ENCODE data around the gene ITGA2. TPM values are rescaled to one million over a fixed set of nuclear protein-coding genes. Genes with fewer than 3 reads are reported as not detected.

The ITGA2 gene
- total and polyA plus RNA-seq, 9 of the 15 experiments (the other 6 are each of a cell fraction or from before 2014, with no cell fraction given), result 0.01 to 0.09 (median 0.03) TPM; not detected in 5

DNA sequence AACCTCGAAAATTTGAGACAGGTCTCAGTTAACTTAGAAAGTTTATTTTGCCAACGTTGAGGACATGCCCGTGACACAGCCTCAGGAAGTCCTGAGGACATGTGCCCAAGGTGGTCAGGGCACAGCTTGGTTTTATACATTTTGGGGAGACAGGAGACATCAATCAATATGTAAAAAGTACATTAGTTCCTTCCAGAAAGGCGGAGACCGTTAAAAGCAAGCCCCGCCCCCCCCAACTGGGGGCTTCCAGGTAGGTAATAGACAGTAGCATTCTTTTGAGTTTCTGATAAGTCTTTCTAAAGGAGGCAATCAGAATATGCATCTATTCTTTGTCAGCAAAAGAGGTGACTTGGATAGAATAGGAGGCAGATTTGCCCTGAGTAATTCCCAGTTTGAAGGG, 121.0 kb downstream of the ITGA2 start:
- H2AFZ ChIP-seq (ENCODE audit: low read depth, low read length), result peak overlapping the region; percentile 98
- H3K9me3 ChIP-seq (replicated peaks; ENCODE audit: control insufficient read depth, insufficient read depth, low read depth, low read length), result no peaks in the 10 kb centered on the region; the same call in 1 of the 2 replicates
- peak overlapping the region; percentile 98 for H3K4me2 ChIP-seq (ENCODE audit: insufficient read depth, low read length)
- WGBS (ENCODE audit: insufficient coverage, low coverage, missing lambda C conversion rate), result 0% methylated on average over 6 of the region's 6 CpGs
- DNase-seq (ENCODE audit: extremely low read depth in 1 of 4, low spot score in 3 of 4) (peak in 3 of 4 experiments; percentile 17 to 28 (median 24)), ATAC-seq (no peak; the same call in 2 of the 3 replicates), FAIRE-seq (no peak)
- BruUV-seq (replicated peaks), result TSS peak; percentile 88
- in situ Hi-C loops (cut with MboI), result no loop called here
- peaks cover 32% of the 10 kb centered on the region for H3K79me2 ChIP-seq (ENCODE audit: control insufficient read depth, insufficient read depth, low read length)
- CTCF ChIA-PET (ENCODE audit: low intra/inter-chr PET ratio), result no interaction called here
- no peaks in the 10 kb centered on the region for H3K9me1 ChIP-seq (ENCODE audit: control insufficient read depth, insufficient read depth, low read length)
- peak overlapping the region; percentile 63 for H3K4me3 ChIP-seq
- peaks cover 5 to 9% of the 10 kb centered on the region in 2 experiments; a peak in 2 of 5 replicates for H3K4me1 ChIP-seq (replicated peaks in 1 of 2; ENCODE audit: control insufficient read depth in 2 of 2, insufficient read depth in 2 of 2, low read length in 2 of 2)
- H3K36me3 ChIP-seq (ENCODE audit: control insufficient read depth, insufficient read depth, low read length), result peaks cover 10% of the 10 kb centered on the region
- POLR2A ChIA-PET, result interaction anchor here (0.7 to 1.0 kb wide), 4 partner anchors 10 to 43 kb away, joined by 3 to 8 read pairs (median 4); no protein-coding TSS in a partner anchor
- intact Hi-C loops (cut with micrococcal nuclease), result no loop called here
- peak overlapping the region; percentile 80 for H3K27ac ChIP-seq (ENCODE audit: extremely low read depth, low read depth, low read length)
- H3K27me3 ChIP-seq (ENCODE audit: control insufficient read depth in 2 of 2, insufficient read depth in 2 of 2, low read length in 2 of 2), result no peaks in the 10 kb centered on the region
- H4K20me1 ChIP-seq (replicated peaks; ENCODE audit: control insufficient read depth, insufficient read depth, low read length), result no peaks in the 10 kb centered on the region
- H3K9ac ChIP-seq (ENCODE audit: insufficient read depth in 1 of 2, low read depth in 2 of 2, low read length in 2 of 2), result peak overlapping the region; percentile 88 to 90
- TF ChIP-seq, protein P1, sequence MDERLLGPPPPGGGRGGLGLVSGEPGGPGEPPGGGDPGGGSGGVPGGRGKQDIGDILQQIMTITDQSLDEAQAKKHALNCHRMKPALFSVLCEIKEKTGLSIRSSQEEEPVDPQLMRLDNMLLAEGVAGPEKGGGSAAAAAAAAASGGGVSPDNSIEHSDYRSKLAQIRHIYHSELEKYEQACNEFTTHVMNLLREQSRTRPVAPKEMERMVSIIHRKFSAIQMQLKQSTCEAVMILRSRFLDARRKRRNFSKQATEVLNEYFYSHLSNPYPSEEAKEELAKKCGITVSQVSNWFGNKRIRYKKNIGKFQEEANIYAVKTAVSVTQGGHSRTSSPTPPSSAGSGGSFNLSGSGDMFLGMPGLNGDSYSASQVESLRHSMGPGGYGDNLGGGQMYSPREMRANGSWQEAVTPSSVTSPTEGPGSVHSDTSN (CRISPR knock-in tag; IDR thresholded peaks at IDR 0.05; ENCODE audit: low read depth), result no peak
- TF ChIP-seq, protein P1 (tag; conservative IDR thresholded peaks at IDR 0.05; ENCODE audit: low read depth), result 0 out of 2 replicates have a peak, but pooled peaks have one; percentile 31
- no peak for TF ChIP-seq FOS (IDR thresholded peaks at IDR 0.05; ENCODE audit: extremely low read depth, insufficient read length)
- no peak for TF ChIP-seq NFRKB (IDR thresholded peaks at IDR 0.05; ENCODE audit: low read depth)
- 0 out of 2 replicates have a peak, but pooled peaks have one; percentile 42 for TF ChIP-seq GTF2E2 (tag; IDR thresholded peaks at IDR 0.05)
- no peak for TF ChIP-seq MYC (IDR thresholded peaks at IDR 0.05; ENCODE audit: low read depth, low read length)
- TF ChIP-seq MYC (CRISPR knock-in tag; IDR thresholded peaks at IDR 0.05; ENCODE audit: borderline replicate concordance, low read depth), result no peak
- no peak for TF ChIP-seq ZBTB7A (IDR thresholded peaks at IDR 0.05; ENCODE audit: borderline replicate concordance, control insufficient read depth, low read depth, low read length)
- TF ChIP-seq HLTF (IDR thresholded peaks at IDR 0.05), result no peak
- TF ChIP-seq ETS2 (tag; IDR thresholded peaks at IDR 0.05; ENCODE audit: borderline replicate concordance, poor library complexity, severe bottlenecking), result no peak
- TF ChIP-seq, protein P2, sequence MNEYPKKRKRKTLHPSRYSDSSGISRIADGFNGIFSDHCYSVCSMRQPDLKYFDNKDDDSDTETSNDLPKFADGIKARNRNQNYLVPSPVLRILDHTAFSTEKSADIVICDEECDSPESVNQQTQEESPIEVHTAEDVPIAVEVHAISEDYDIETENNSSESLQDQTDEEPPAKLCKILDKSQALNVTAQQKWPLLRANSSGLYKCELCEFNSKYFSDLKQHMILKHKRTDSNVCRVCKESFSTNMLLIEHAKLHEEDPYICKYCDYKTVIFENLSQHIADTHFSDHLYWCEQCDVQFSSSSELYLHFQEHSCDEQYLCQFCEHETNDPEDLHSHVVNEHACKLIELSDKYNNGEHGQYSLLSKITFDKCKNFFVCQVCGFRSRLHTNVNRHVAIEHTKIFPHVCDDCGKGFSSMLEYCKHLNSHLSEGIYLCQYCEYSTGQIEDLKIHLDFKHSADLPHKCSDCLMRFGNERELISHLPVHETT (CRISPR knock-in tag; conservative IDR thresholded peaks at IDR 0.05 in 1 of 2, IDR thresholded peaks at IDR 0.05 in 1 of 2), result no peak
- TF ChIP-seq FOXJ3 (CRISPR knock-in tag; IDR thresholded peaks at IDR 0.05), result no peak
- TF ChIP-seq TEAD1 (CRISPR knock-in tag; IDR thresholded peaks at IDR 0.05), result no peak
- TF ChIP-seq, protein P3, sequence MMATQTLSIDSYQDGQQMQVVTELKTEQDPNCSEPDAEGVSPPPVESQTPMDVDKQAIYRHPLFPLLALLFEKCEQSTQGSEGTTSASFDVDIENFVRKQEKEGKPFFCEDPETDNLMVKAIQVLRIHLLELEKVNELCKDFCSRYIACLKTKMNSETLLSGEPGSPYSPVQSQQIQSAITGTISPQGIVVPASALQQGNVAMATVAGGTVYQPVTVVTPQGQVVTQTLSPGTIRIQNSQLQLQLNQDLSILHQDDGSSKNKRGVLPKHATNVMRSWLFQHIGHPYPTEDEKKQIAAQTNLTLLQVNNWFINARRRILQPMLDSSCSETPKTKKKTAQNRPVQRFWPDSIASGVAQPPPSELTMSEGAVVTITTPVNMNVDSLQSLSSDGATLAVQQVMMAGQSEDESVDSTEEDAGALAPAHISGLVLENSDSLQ (IDR thresholded peaks at IDR 0.05), result peak; percentile 24; the same call in 1 of the 2 replicates
- no peak for TF ChIP-seq SNRNP70 (optimal IDR thresholded peaks at IDR 0.05; ENCODE audit: low read depth, low read length)
- TF ChIP-seq GTF2F1 (IDR thresholded peaks at IDR 0.05; ENCODE audit: low read depth, low read length), result no peak

All from K562 (cell line).